Caki2 (cell line): ENCODE results near the gene F12. TPM values are rescaled to one million over a fixed set of nuclear protein-coding genes. Genes with fewer than 3 reads are reported as not detected.

ENCODE experiments used
- DNase-seq: peaks from one replicate; pipeline ENCODE4 v3.0.0-alpha.2; 2015; ENCODE audit warnings: low read depth
- in situ Hi-C: cut with HindIII; loops from 2 replicates; pipeline ENCODE4 v1.10.0; 2016; ENCODE audit warnings: low sequenced_read_pairs, low pct_unique_long_range_greater_than_20kb, mixed read lengths
- total RNA-seq: library from RNA; depleted of rRNA; stranded (reverse); fragments of >200 nt; shearing (Covaris generic); gene quantifications from 2 replicates; pipeline ENCODE4 v1.2.3, GENCODE V29; 2014; ENCODE audit warnings: low replicate concordance

Gene F12
- total RNA-seq, 1 experiment from 2014 or later = 39.4 TPM

- peak; percentile 96 for DNase-seq
- in situ Hi-C loops = no loop called here
Observed at GRCh38 chr5:177447611-177448243, 38.4 kb upstream of the F12 start.

- DNase-seq = peak; percentile 65
- in situ Hi-C loops = no loop called here
Observed at GRCh38 chr5:177447066-177447610, 37.8 kb upstream of the F12 start.

GRCh38 chr5:177446200-177447065 lies 37.1 kb upstream of the F12 start, which contains the start of gene PRR7:
Gene PRR7, plus strand, starts transcription at chr5:177446814. Its CDS starts 8,254 bp downstream, at chr5:177455068.
- DNase-seq = peak; percentile 78
- in situ Hi-C loops = no loop called here

GRCh38 chr5:177445917-177446199 lies 36.5 kb upstream of the F12 start:
- no peak for DNase-seq
- in situ Hi-C loops = no loop called here

GRCh38 chr5:177445052-177445916 lies 35.9 kb upstream of the F12 start:
- in situ Hi-C loops = no loop called here

GRCh38 chr5:177444106-177445051 lies 35.0 kb upstream of the F12 start:
- no peak for DNase-seq
- in situ Hi-C loops = no loop called here

More at GRCh38 chr5:177445052-177445916, 35.9 kb upstream of the F12 start:
- no peak for DNase-seq

GRCh38 chr5:177443144-177443983 lies 34.0 kb upstream of the F12 start:
- in situ Hi-C loops = no loop called here
- no peak for DNase-seq

- in situ Hi-C loops = no loop called here
Observed at GRCh38 chr5:177442066-177442826, 32.9 kb upstream of the F12 start.

GRCh38 chr5:177440990-177441780 lies 31.8 kb upstream of the F12 start:
- no peak for DNase-seq
- in situ Hi-C loops = no loop called here

More at GRCh38 chr5:177442066-177442826, 32.9 kb upstream of the F12 start:
- no peak for DNase-seq

GRCh38 chr5:177440211-177440989 lies 31.0 kb upstream of the F12 start:
- no peak for DNase-seq
- in situ Hi-C loops = no loop called here

GRCh38 chr5:177439518-177440053 lies 30.2 kb upstream of the F12 start:
- DNase-seq = no peak
- in situ Hi-C loops = no loop called here

GRCh38 chr5:177438468-177438867 lies 29.1 kb upstream of the F12 start:
- no peak for DNase-seq
- in situ Hi-C loops = no loop called here

GRCh38 chr5:177437623-177438022 lies 28.3 kb upstream of the F12 start:
- DNase-seq = peak; percentile 38
- in situ Hi-C loops = no loop called here

GRCh38 chr5:177435847-177436536 lies 26.6 kb upstream of the F12 start:
- no peak for DNase-seq
- in situ Hi-C loops = no loop called here
